Activated CD4-positive, alpha-beta T cell treated with anti-CD3 and anti-CD28 coated beads, Interleukin-2, amount 10 ng/mL, durations not matched to agents 24 days and 14 days (primary cell): ENCODE data around the gene THADA. TPM values are rescaled to one million over a fixed set of nuclear protein-coding genes. Genes with fewer than 3 reads are reported as not detected.

Source experiments
- DNase-seq: peaks from one replicate; pipeline ENCODE4 v3.0.0; 2022
- H3K27ac Mint-ChIP-seq: one replicate; pipeline ENCODE4 v1.8.0; 2022; ENCODE audit warnings: mild to moderate bottlenecking, mixed read lengths
- H3K27me3 Mint-ChIP-seq: one replicate; pipeline ENCODE4 v1.8.0; 2022; ENCODE audit warnings: mixed read lengths
- H3K36me3 Mint-ChIP-seq: one replicate; pipeline ENCODE4 v1.8.0; 2022; ENCODE audit warnings: low read depth, mild to moderate bottlenecking, mixed read lengths
- H3K4me1 Mint-ChIP-seq: one replicate; pipeline ENCODE4 v1.8.0; 2021; ENCODE audit warnings: mixed read lengths
- H3K4me3 Mint-ChIP-seq: one replicate; pipeline ENCODE4 v1.8.0; 2022; ENCODE audit warnings: mild to moderate bottlenecking, moderate library complexity, mixed read lengths
- H3K9me3 Mint-ChIP-seq: one replicate; pipeline ENCODE4 v1.8.0; 2021; ENCODE audit warnings: mixed read lengths
- intact Hi-C: fragments of 100-400 bp; cut with micrococcal nuclease; formaldehyde crosslinking; loops from one replicate; pipeline ENCODE4 v1.15.1; 2023
- total RNA-seq: library from RNA; stranded (reverse); gene quantifications from 2 replicates; pipeline ENCODE4 v1.2.3, GENCODE V29; 2022

Gene THADA
- total RNA-seq, 1 donor from 2014 or later: 55.4 TPM

GRCh38 chr2:43276962-43277391 lies 318.9 kb downstream of the THADA start:
- Mint-ChIP-seq H3K27me3 (no peaks in the 10 kb centered on the region), H3K27ac (peak overlapping the region; percentile 2), H3K9me3 (no peaks in the 10 kb centered on the region), H3K4me1 (peaks cover 21% of the 10 kb centered on the region), H3K4me3 (no peak overlapping the region), H3K36me3 (peaks cover 29% of the 10 kb centered on the region)
- no peak for DNase-seq
- intact Hi-C loops: no loop called here

- no peaks in the 10 kb centered on the region for H3K9me3 Mint-ChIP-seq
- H3K27ac Mint-ChIP-seq: no peak overlapping the region
- intact Hi-C loops: no loop called here
- DNase-seq: no peak
- H3K4me1 Mint-ChIP-seq: peaks cover 18% of the 10 kb centered on the region
- H3K4me3 Mint-ChIP-seq: no peak overlapping the region
- peaks cover 27% of the 10 kb centered on the region for H3K36me3 Mint-ChIP-seq
- no peaks in the 10 kb centered on the region for H3K27me3 Mint-ChIP-seq
Measured at GRCh38 chr2:43276266-43276941, 319.4 kb downstream of the THADA start.

- DNase-seq: no peak
- Mint-ChIP-seq H3K9me3 (no peaks in the 10 kb centered on the region), H3K4me1 (peaks cover 22% of the 10 kb centered on the region), H3K36me3 (peaks cover 19% of the 10 kb centered on the region), H3K27me3 (no peaks in the 10 kb centered on the region), H3K4me3 (no peak overlapping the region), H3K27ac (no peak overlapping the region)
- intact Hi-C loops: no loop called here
Measured at GRCh38 chr2:43274721-43275120, 321.1 kb downstream of the THADA start.

DNA sequence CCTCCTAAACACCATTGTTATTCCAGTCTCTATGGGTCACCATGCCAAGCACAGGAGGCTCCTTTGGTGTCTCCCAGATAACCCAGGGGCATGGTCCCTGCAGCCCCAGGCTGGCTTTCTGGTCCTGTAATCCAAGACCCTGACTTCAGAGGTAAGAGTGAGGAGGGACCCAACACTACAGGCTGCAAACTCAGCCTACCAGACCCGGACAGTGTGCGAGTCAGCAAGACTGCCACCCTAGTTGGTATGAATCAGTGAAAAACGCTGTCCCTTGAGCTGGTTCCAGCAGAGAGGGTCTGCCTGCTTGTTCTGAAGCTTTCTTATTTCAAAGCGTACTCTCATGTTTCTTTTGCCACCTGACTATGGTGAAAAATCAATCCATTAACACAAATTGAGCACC lies 321.8 kb downstream of the THADA start:
- Mint-ChIP-seq H3K4me3 (no peak overlapping the region), H3K27me3 (no peaks in the 10 kb centered on the region), H3K36me3 (peaks cover 15% of the 10 kb centered on the region), H3K27ac (peak overlapping the region; percentile 26), H3K4me1 (peaks cover 24% of the 10 kb centered on the region), H3K9me3 (no peaks in the 10 kb centered on the region)
- intact Hi-C loops: no loop called here
- no peak for DNase-seq

- H3K27me3 Mint-ChIP-seq: no peaks in the 10 kb centered on the region
- H3K36me3 Mint-ChIP-seq: peaks cover 11% of the 10 kb centered on the region
- peaks cover 24% of the 10 kb centered on the region for H3K4me1 Mint-ChIP-seq
- no peaks in the 10 kb centered on the region for H3K9me3 Mint-ChIP-seq
- no peak overlapping the region for H3K4me3 Mint-ChIP-seq
- DNase-seq: no peak
- intact Hi-C loops: no loop called here
- H3K27ac Mint-ChIP-seq: peak overlapping the region; percentile 34
Measured at GRCh38 chr2:43273529-43273928, 322.3 kb downstream of the THADA start.

DNA sequence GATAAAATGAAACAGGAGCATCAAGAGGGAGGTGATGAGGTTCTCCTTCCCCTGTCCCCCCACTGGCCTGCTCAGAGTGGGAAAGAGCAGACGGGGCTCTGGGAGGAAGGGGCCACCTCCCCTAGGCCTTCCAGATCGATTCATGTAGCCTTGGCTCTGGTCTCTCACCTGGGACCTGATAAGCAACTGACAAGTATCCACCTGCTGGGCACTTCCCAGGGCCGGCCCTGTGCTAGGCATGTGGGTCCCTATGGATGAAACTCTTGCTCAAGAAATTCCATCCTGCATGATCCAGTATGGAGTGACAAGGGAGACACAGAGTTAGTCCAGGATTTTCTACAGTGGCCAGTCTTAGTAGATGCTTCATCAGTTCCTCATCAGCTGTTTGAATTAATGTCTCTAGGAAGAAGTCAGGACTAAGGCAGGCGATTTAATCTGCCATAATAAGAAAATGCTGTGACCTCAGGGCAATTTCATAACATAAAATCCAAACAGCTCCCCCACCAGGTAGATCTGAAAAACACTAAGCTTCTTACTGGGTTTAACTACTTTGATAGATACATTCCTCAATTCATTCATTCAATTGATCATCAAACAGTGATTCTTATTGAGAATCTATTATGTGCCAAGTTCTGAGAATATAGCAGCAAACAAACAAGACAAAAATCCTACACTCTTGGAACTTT lies 324.8 kb downstream of the THADA start:
- Mint-ChIP-seq H3K9me3 (no peaks in the 10 kb centered on the region), H3K27me3 (no peaks in the 10 kb centered on the region), H3K4me3 (no peak overlapping the region), H3K27ac (no peak overlapping the region), H3K4me1 (peaks cover 19% of the 10 kb centered on the region), H3K36me3 (peaks cover 11% of the 10 kb centered on the region)
- intact Hi-C loops: no loop called here
- no peak for DNase-seq

DNA sequence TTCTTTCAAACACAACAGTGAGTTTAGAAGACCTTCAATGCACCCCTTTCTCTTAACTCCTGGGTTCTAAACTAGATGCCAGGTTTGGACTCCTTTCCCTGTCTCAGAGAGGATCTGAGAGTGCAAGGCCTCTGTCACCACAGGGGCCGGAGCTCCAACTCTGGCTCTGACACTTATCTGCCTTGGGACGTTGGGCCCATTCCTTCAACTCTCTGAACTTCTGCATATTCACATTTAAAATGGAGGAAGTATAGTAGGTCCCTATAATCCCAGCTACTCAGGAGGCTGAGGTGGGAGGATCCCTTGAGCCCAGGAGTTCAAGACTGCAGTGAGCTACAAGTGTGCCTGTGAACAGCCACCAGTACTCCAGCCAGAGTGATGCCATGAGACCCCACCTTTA lies 325.4 kb downstream of the THADA start:
- Mint-ChIP-seq H3K4me1 (peaks cover 19% of the 10 kb centered on the region), H3K9me3 (no peaks in the 10 kb centered on the region), H3K27ac (peak overlapping the region; percentile 42), H3K27me3 (no peaks in the 10 kb centered on the region), H3K36me3 (peaks cover 11% of the 10 kb centered on the region), H3K4me3 (no peak overlapping the region)
- intact Hi-C loops: no loop called here
- DNase-seq: no peak

GRCh38 chr2:43269706-43270105 lies 326.1 kb downstream of the THADA start:
- Mint-ChIP-seq H3K27ac (no peak overlapping the region), H3K27me3 (no peaks in the 10 kb centered on the region), H3K36me3 (peaks cover 11% of the 10 kb centered on the region), H3K9me3 (no peaks in the 10 kb centered on the region), H3K4me1 (peaks cover 19% of the 10 kb centered on the region), H3K4me3 (no peak overlapping the region)
- intact Hi-C loops: no loop called here
- DNase-seq: no peak

DNA sequence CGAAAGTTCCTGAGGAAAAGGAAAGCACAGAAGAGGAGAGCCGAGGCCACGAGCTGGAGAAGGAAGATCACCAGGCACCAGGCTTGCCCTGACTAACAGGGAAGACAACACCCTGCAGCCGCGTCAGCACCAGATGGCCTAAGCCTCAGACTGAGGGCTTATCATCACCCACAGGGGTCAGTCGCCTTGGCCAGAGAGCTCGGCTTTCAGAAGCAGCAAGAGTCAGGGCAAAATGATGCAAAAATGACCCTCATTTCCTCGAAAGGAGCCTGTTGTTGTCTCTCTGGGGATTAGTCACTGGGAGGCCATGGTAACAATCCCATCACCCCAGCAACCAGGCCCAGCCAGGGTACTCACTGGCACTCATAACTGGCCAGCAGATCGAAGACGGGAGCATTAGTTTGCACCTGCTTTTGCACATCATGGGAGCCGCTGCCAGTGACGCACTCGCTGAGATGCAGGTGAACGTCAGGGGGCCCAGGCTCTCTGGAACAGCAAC lies 326.7 kb downstream of the THADA start:
- peak overlapping the region; percentile 30 for H3K27ac Mint-ChIP-seq
- H3K36me3 Mint-ChIP-seq: peaks cover 11% of the 10 kb centered on the region
- intact Hi-C loops: no loop called here
- no peaks in the 10 kb centered on the region for H3K27me3 Mint-ChIP-seq
- no peak overlapping the region for H3K4me3 Mint-ChIP-seq
- H3K4me1 Mint-ChIP-seq: peaks cover 19% of the 10 kb centered on the region
- DNase-seq: no peak
- no peaks in the 10 kb centered on the region for H3K9me3 Mint-ChIP-seq

DNA sequence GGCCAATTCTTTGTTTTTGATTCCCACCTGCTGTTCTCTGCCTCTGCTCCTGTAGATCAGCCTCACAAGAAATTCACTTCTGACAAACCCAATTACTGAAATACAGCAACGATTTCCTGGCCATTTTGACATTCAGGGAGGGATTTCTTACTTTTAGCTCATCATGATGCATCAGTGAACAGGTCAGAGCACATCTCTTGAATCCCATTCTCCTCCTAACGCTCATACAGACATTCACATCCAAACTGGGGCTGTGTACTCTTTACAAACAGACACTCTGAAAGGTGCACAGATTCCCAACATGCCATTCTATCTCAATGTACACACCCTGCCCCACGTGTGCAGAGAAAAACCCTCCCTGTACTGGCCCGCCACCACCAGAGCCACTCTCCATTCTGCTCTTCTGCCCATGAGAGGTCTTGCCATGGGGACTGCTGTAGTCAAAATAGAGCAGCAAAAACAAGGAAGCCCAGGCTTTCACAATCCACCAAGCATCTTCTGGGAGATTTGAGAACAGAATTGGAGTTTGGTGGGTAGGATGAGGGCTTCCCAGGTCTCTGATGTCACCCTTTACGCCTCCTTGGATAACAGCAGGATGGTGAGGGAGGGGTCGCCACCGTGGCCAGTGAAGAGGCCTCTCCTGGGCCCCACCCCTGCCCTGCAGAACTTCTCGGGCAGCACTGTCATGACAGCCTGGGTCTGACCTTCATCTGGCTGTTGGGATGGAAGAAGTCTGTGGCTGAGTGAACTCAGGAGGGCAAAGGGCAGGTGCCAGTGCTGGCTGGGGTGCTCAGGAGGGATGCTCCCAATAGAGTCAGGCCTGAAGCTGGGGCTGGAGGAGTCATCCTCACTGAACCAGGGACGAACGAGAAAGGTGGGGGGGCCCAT lies 327.5 kb downstream of the THADA start:
- Mint-ChIP-seq H3K27ac (peak overlapping the region; percentile 30), H3K4me1 (peaks cover 17% of the 10 kb centered on the region), H3K27me3 (no peaks in the 10 kb centered on the region), H3K36me3 (peaks cover 11% of the 10 kb centered on the region), H3K4me3 (no peak overlapping the region), H3K9me3 (no peaks in the 10 kb centered on the region)
- DNase-seq: no peak
- intact Hi-C loops: no loop called here

DNA sequence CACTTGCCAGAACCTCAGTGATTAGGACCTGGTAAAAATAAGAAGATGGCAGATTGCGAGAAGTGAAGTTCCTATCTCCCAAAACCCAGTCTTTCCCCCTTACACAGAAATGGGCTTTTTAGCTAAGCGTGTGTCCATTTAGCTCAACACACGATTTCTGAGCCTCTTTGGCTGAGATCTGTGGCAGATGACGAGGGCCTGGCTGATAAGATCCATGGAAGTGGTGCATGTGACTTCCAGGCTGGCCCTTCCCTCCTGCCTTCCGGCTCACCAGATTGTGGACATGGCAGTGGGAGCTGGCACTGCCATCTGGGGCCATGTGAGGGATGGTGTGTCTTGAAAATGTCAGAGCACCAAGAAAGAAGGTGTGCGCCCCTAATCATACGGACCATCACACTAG lies 328.5 kb downstream of the THADA start:
- no peaks in the 10 kb centered on the region for H3K27me3 Mint-ChIP-seq
- no peak overlapping the region for H3K4me3 Mint-ChIP-seq
- no peak overlapping the region for H3K27ac Mint-ChIP-seq
- intact Hi-C loops: no loop called here
- H3K9me3 Mint-ChIP-seq: no peaks in the 10 kb centered on the region
- H3K36me3 Mint-ChIP-seq: peaks cover 13% of the 10 kb centered on the region
- peaks cover 14% of the 10 kb centered on the region for H3K4me1 Mint-ChIP-seq
- DNase-seq: no peak

GRCh38 chr2:43266711-43267111 lies 329.1 kb downstream of the THADA start:
- no peaks in the 10 kb centered on the region for H3K27me3 Mint-ChIP-seq
- H3K9me3 Mint-ChIP-seq: no peaks in the 10 kb centered on the region
- H3K36me3 Mint-ChIP-seq: peaks cover 9% of the 10 kb centered on the region
- no peak overlapping the region for H3K4me3 Mint-ChIP-seq
- peaks cover 14% of the 10 kb centered on the region for H3K4me1 Mint-ChIP-seq
- H3K27ac Mint-ChIP-seq: no peak overlapping the region
- no peak for DNase-seq
- intact Hi-C loops: no loop called here

- peaks cover 5% of the 10 kb centered on the region for H3K36me3 Mint-ChIP-seq
- H3K9me3 Mint-ChIP-seq: no peaks in the 10 kb centered on the region
- DNase-seq: no peak
- no peak overlapping the region for H3K27ac Mint-ChIP-seq
- intact Hi-C loops: no loop called here
- H3K4me1 Mint-ChIP-seq: peaks cover 12% of the 10 kb centered on the region
- no peak overlapping the region for H3K4me3 Mint-ChIP-seq
- no peaks in the 10 kb centered on the region for H3K27me3 Mint-ChIP-seq
Measured at GRCh38 chr2:43265421-43265820, 330.4 kb downstream of the THADA start.

DNA sequence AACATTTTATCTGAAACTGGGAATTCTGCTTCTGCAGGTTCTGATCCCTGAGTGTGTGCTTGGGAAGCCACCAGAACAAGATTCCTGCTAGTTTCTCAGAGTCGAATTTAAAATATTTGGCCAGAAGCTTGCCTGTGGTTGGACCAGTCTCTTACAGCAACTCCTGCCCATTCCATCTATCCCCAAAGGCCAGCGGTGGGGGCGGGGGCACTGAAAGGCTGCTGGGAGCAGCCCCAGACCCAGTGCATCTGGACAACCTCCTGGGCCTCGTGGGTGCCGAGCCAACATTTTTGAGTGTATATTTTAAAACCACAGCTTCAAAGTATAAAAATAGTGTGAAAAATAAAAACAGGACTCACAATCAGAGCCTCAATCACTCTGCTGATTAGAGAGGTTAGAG lies 330.8 kb downstream of the THADA start:
- Mint-ChIP-seq H3K27me3 (no peaks in the 10 kb centered on the region), H3K36me3 (peaks cover 5% of the 10 kb centered on the region), H3K27ac (no peak overlapping the region), H3K4me3 (no peak overlapping the region), H3K9me3 (no peaks in the 10 kb centered on the region), H3K4me1 (peaks cover 9% of the 10 kb centered on the region)
- intact Hi-C loops: no loop called here
- no peak for DNase-seq
